ENCODE measurements around the gene MAN1B1.

DNA sequence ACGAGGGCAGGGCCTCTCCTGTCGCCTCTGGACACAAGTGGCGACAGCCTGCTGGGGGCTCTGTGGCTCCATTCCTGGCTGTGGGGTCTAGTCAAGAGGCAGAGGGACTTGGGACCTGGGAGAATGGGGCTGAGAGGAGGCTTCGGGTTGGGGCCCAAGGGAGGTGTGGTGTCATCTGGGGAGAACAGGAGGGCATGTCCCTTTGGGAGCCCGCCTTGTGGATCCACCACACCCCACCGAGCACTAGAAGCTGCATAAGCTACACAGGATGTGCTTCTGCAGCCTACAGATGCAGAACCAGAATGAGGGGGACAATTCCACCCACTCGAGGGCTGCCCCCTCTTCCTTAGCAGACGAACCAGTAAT lies 3.9 kb upstream of the MAN1B1 start:
- TF ChIP-seq, protein P1, sequence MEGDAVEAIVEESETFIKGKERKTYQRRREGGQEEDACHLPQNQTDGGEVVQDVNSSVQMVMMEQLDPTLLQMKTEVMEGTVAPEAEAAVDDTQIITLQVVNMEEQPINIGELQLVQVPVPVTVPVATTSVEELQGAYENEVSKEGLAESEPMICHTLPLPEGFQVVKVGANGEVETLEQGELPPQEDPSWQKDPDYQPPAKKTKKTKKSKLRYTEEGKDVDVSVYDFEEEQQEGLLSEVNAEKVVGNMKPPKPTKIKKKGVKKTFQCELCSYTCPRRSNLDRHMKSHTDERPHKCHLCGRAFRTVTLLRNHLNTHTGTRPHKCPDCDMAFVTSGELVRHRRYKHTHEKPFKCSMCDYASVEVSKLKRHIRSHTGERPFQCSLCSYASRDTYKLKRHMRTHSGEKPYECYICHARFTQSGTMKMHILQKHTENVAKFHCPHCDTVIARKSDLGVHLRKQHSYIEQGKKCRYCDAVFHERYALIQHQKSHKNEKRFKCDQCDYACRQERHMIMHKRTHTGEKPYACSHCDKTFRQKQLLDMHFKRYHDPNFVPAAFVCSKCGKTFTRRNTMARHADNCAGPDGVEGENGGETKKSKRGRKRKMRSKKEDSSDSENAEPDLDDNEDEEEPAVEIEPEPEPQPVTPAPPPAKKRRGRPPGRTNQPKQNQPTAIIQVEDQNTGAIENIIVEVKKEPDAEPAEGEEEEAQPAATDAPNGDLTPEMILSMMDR (IDR thresholded peaks at IDR 0.05) = no peak
- no peak for TF ChIP-seq POLR2A (IDR thresholded peaks at IDR 0.05)

All from prostate gland (tissue), 2 donors.